Cerebellar nuclear complex (tissue), 1 donor: ENCODE measurements around the gene CDRT4.

Experiments
- DNase-seq, 2 experiments: peaks; one replicate each; lab custom pipeline; 2025; lab: John Stamatoyannopoulos, UW

CDRT4 gene

DNA sequence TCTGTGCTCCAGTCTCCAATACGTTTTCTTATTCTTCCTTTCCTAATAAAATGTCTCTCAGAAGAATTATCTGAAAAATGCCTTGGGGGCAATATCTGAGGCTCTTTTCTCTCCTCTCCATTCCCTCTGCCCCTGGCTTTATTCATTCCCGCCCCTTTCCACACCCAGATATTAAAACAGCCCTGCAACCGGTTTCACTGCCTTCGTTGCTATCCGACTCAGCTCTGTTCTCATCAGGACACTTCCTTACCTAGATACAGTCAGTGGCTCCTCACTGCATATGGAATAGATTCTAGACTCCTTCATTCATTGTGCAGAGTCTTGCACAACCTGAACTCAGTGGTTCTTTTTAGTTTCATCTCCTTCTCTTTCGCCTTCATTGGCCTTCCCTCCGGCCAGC is 74.0 kb downstream of the CDRT4 start:
- no peak for DNase-seq

DNA sequence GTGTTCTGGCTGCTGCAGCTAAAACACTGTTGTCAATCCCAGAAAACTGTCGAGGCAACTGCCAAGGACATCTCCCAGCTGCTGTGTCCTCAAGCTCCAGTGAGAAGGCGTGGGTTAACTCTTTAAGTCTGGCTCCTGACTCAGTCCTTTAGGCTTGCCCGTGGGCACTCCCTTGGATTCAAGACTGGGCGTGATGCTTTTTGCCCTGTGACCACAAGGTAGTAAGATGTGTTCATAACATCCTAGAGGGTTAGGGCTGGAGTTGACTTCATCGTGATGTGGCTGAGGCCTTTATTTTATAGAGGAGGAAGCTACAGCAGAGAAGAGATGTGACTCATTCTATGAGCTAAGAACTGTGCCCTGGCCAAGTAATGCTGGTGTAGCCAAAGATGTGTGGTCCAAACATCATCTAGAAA is 75.1 kb downstream of the CDRT4 start:
- no peak for DNase-seq

GRCh38 chr17:15388356-15389041 is 78.9 kb downstream of the CDRT4 start:
- no peak for DNase-seq

DNA sequence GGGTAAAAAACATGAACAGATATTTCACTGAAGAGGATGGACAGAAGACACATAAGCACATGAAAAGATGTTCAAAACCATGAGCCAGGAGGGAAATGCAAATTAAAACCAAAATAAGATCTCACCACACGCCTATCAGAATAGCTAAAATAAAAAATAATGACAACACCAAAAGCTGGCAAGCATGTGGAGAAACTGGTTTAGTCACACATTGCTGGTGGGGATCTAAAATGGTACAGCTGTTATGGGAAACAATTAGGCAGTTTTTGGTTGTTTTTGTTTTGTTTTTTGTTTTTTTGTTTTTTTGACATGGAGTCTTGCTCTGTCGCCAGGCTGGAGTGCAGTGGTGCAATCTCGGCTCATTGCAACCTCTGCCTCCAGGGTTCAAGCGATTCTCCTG is 81.3 kb downstream of the CDRT4 start:
- no peak for DNase-seq
